Mammary epithelial cell (primary cell): Measurements from ENCODE around the gene SLC39A12.

Experiments used
- EZH2 ChIP-seq: IDR thresholded peaks from 2 replicates; pipeline ENCODE4 v1.6.1; 2012; ENCODE audit warnings: low read length, inconsistent platforms, borderline replicate concordance
- TF ChIP-seq, protein P1 (sequence below), 2 donors: IDR thresholded peaks in 1 of 2; conservative IDR thresholded peaks in 1 of 2; 2 replicates each; pipeline ENCODE4 v1.5.1; 2011 to 2012; ENCODE audit warnings: inconsistent platforms in 2 of 2, low read length in 2 of 2, mild to moderate bottlenecking in 2 of 2, control low read depth in 1 of 2, low read depth in 1 of 2; ENCODE audit not compliant: insufficient read depth in 1 of 2; ENCODE audit errors: extremely low read depth in 1 of 2

GRCh38 chr10:18059826-18060559 is 108.3 kb downstream of the SLC39A12 start:
- TF ChIP-seq, protein P1, sequence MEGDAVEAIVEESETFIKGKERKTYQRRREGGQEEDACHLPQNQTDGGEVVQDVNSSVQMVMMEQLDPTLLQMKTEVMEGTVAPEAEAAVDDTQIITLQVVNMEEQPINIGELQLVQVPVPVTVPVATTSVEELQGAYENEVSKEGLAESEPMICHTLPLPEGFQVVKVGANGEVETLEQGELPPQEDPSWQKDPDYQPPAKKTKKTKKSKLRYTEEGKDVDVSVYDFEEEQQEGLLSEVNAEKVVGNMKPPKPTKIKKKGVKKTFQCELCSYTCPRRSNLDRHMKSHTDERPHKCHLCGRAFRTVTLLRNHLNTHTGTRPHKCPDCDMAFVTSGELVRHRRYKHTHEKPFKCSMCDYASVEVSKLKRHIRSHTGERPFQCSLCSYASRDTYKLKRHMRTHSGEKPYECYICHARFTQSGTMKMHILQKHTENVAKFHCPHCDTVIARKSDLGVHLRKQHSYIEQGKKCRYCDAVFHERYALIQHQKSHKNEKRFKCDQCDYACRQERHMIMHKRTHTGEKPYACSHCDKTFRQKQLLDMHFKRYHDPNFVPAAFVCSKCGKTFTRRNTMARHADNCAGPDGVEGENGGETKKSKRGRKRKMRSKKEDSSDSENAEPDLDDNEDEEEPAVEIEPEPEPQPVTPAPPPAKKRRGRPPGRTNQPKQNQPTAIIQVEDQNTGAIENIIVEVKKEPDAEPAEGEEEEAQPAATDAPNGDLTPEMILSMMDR (conservative IDR thresholded peaks at IDR 0.05 in 1 of 2, IDR thresholded peaks at IDR 0.05 in 1 of 2; ENCODE audit: extremely low read depth in 1 of 2, insufficient read depth in 1 of 2, low read depth in 1 of 2, low read length in 2 of 2) = no peak
- no peak for TF ChIP-seq EZH2
